DMS79 (cell line): ENCODE data around the gene HLA-B.
A peak's percentile ranks its signal among the peaks of the same experiment; 100 is the strongest.
"Not testable (repeated sequence)": the region's sequence is repeated elsewhere in the genome, so short reads cannot be mapped to it uniquely, and the experiment has no call there.

Source experiments
- DNase-seq: peaks from one replicate; lab custom pipeline; 2025; lab: John Stamatoyannopoulos, UW

Gene HLA-B

DNA sequence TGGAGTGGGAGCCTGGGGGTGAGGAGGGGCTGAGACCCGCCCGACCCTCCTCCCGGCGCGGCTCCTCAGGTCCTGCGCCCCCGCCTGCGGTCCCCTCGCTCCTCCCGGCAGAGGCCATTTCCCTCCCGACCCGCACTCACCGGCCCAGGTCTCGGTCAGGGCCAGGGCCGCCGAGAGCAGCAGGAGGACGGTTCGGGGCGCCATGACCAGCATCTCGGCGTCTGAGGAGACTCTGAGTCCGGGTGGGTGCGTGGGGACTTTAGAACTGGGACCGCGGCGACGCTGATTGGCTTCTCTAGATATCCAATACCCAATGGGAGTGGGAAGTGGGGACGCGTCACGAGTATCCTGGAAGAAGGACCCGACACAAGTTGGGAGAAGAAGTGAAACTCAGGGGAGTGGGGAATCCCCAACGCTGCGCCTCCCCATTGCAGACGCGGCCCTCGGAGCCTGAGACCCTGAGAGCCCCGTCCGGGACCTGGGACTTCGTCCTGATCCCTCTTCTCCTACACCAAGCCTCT is at the start of gene HLA-B:
HLA-B (minus strand) TSS at position 234 of the 521 bp plus-strand sequence; CDS start at position 213, 21 bp downstream.
- DNase-seq = peak; percentile 39

DNA sequence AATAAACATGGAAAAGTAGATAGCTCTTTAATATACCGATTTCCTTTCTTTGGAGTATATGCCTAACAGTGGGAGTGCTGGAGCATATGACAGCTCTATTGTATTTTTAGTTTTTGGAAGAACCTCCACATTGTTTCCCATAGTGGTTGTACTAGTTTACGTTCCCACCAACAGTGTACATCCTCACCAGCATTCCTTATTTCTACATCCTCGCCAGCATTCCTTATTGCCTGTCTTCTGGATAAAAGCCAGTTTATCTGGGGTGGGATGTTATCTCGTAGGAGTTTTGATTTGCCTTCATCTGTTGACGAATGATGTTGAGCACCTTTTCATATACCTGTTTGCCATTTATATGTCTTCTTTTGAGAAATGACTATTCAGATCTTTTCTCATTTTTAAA is 49.0 kb upstream of the HLA-B start:
- DNase-seq = no peak

DNA sequence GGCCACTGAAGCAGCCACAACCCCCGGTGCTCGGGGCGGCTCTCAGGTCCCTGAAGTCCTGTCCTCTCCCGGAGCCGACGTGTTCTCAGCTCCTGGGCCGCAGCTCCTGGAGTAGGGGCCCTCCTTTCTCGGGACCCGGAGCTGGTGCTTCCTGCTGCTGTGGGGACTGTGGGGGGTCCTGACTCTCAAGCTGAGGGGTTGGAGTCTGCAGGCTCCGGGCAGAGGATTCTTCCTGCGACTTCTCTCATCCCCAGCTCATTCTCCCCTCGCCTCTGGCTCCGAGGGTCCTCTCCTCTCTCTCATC is 47.0 kb upstream of the HLA-B start:
- DNase-seq = not testable (repeated sequence)

DNA sequence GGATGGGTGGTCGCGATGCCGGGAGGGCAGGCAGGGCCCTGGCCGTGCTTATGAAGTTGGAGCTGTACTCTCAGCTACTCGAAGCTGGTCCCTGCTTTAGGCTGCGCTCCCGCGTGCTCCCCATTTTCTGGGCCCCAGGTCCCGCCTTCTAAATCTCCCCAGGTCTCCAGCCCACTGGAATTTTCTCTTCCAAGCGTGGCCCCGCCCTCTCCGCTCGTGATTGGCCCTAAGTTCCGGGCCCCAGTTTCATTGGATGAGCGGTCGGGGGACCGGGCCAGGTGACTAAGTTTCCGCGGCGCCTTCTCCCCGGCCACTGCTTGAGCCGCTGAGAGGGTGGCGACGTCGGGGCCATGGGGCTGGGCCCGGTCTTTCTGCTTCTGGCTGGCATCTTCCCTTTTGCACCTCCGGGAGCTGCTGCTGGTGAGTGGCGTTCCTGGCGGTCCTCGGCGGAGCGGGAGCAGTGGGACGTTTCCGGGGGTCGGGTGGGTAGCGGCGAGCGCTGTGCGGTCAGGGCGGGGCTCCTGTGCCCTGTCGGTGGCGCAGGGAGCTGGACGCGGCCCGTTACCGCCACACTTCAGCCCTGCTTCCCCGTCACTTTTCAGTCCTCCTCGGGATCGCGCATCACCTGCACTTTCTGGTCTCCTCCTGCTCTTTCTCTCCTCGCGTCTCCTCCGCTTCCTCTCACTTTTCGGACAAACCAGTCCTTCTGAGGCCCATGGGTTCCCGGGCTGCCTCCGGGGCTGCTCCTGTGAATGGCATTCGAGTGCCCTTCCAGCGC is 46.5 kb upstream of the HLA-B start, which contains the start of gene MICA:
MICA (plus strand) TSS at position 313 of the 778 bp plus-strand sequence; CDS start at position 351, 38 bp downstream.
- peak; percentile 28 for DNase-seq

DNA sequence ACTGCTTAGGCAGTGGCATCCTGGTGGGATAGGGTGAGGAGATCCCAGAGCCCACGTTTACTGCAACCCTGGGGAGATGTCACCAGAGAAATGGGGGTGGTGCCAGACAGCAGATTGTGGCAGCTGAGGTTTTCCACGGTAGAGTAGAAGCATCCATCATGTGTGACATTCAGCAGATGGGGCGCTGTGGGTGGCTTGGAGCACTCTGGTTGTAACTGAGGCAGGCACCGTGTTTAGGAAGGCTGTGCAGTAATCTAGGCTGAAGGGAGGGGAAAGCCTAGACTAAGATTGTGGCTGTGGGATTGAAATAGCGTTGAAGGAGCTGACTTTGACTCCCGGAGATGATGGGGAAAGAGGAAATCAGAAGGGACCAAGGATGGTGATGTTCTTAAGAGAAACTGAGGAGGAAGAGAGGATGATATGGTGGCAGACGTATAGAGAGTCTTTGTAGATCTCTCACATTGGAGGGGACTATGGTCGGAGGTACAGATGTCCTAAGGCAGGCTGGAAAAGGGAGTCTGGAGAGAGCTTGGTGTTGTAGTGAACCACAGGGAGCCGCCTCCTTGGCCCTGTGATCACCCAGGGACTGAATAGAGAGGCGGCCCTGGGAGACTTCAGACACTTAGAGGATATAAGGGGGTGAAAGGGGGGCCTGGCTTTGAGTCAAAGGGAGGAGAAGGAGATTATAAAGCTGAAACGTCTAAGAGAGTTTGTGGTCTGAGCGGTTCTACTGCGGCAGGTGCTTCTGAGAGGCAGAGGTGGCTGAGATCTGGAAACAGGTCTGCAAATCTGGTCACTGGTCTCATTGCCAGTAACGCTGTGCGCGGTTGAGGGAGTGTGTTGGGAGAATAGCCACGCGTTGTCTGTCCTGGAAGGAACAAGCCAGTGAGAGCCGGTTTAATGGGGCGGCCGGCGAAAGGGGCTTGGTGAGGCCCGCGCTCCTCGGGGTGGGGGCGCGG is 45.6 kb upstream of the HLA-B start:
- DNase-seq = no peak

DNA sequence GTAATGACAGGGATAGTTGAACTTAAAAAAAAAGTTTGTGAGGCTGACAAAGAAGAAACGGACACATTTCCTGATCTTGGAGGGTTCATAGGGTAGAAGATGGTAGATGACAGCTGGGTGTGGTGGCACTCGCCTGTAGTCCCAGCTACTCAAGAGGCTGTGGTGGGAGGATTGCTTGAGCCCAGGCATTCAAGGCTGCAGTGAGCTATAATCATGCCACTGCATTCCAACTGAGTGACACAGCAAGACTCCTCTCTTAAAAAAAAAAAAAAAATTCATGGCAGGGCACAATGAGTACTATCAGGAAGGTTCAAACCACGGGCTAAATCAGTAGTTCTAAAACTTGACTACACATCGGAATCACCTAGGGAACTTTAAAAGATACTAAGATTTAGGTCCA is 44.4 kb upstream of the HLA-B start:
- DNase-seq = no peak

DNA sequence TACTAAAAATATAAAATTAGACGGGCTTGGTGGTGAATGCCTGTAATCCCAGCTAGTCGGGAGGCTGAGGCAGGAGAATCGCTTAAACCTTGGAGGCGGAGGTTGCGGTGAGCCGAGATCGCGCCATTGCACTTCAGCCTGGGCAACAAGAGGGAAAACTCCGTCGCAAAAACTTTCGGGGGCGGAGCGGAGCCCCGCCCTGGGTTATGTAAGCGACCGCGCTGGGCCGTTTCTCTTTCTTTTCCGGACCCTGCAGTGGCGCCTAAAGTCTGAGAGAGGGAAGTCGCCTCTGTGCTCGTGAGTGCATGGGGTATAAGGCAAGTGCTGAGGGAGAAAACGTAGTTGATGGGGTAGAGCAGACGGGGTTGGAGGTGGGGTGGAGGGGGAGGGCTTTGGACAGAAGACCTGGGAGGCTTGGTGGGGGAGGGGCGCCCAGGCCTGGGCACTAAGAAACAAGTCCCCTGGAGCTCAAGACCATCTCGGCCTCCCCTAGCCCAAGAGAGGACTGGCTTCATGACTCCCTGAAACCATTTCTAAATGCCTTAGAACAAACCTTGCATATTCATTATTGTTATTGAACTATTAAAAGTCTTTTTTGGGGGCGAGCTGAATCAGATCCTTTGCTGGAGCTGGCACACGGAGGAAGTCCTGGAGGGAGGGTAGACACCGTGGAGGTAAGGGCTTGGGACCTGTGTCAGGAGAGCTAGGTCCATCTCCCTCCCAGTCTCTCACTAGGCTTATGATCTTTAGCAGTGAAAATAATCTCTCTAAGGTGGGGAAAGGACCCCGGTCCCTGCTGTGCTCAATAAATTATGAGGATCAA is 43.7 kb upstream of the HLA-B start:
- no peak for DNase-seq

DNA sequence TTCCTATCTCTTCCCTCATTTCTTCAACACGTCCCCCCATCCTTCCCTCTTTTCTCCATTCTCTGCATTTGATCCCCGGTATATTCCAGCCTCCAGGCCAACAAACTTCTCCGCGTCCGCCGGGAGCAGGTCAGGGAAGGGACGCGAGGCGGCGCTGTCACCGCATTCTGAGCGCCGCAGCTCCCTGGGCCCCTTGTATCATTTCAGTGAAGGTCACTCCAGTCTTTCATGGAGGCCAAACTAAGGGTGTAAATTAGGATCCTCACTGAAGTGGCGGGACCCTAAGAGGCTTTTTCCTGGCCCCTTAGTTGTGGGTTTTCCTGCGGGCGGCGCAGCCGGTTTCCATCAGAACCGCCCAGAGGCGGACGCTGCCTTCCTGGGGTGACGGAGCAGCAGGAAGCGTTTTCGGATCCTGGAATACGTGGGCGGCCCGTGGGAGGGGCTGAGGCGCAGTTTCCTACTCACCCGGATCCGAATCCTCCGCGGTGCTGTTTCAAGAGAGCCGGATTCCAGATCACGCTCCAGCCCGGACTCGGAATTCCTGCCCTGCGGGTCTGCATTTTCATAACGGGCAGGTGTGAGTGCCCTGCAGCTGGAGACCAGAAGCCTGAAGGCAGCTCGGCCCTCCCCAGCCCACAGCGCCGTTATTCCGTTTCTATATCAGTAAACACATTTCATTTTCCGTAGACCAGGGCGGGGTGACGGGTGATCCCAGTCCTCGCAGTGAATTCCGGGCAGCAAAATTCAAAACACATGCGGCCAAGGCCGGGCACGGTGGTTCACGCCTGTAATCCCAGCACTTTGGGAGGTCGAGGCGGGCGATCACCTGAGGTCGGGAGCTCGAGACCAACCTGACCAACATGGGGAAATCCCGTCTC is 42.8 kb upstream of the HLA-B start:
- peak; percentile 24 for DNase-seq

DNA sequence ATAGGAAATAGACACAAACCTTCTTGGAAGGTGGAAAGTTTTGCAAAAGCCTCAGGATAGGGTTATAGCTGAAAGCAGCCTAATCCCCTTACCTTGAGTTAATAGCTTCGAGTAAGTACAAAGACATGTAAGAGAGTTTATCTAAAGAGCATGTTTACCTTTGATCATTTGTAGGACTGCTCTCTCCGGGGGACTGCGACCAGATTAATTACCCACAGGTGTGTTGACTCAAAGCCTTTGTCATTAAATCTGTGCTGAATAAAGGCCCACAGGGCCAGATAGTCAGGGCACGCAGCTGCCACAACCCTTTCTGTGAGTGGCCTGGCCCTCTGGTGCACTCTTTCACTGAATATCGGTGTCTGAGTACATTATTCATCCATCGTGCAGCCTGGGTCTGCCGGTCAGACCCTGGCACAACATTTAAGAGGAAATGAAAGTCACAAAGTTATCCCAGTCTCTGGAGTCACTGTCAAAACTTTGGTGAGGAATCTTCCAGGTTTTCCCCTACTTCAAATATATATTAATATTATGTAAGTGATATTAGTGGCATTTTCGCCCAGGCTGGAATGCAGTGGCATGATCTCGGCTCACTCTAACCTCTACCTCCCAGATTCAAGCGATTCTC is 41.0 kb upstream of the HLA-B start:
- DNase-seq = no peak

DNA sequence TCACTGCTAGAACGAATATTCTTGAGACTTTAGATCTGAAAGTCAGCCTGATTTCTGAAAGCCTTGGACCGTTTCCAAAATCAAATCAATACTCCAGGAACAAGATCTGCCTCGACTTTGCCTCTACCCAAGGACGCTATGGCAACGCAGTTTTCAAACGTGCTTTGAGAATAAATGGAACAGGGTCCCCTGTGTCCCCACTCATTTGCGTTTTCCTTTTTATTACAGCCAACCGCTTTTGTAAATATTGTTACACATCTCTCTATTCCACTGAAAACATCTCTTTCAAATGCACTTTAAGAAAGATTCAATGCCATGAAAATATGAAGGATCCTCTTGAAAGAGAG is 40.1 kb upstream of the HLA-B start:
- DNase-seq = not testable (repeated sequence)

DNA sequence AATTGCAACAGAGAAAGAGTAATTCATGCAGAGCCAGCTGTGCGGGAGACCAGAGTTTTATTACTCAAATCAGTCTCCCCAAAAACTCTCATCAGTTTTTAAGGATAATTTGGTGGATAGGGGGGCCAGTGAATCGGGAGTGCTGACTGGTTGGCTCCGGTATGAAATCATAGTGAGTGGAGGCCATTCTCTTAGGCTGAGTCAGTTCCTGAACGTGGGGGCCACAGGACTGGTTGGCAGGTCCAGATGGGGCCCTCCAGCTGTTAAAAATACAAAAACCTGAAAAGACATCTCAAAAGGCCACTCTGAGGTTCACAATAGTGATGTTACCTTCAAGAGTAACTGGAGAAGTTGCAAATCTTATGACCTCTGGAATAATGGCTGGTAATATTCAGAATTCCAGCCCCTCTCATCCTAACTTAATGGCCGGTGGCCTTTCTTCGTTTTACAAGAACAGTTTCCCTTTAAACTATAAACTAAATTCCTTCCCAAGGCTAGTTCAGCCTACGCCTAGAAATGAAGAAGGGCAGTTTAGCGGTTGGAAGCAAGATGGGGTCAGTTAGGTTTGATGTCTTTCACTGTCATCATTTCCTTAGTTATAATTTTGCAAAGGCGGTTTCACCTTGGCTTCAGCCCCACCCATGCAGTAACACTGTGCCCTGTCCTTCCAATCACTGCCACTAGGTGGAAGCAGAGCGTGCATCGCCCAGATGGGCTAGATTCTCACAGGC is 39.6 kb upstream of the HLA-B start:
- DNase-seq = peak; percentile 51

DNA sequence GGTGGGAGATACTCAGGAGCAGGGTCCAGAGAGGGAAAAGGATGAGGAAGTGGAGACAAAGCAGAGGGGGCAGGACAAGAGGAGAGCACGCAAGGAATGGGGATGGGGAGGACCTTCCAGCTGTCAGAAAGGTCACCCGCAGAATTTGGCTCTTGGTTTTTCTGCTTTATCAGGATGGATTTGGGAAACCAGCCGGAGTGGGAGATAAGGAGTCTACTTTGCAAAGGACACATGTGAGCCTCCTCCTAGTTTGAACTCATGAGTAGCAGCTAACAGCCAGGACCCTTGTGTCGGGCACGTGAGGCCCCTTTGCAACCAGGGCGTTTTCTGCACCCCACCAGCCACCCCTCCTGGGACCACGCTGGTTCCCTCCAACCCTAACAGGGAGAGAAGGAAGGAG is 38.9 kb upstream of the HLA-B start:
- no peak for DNase-seq

DNA sequence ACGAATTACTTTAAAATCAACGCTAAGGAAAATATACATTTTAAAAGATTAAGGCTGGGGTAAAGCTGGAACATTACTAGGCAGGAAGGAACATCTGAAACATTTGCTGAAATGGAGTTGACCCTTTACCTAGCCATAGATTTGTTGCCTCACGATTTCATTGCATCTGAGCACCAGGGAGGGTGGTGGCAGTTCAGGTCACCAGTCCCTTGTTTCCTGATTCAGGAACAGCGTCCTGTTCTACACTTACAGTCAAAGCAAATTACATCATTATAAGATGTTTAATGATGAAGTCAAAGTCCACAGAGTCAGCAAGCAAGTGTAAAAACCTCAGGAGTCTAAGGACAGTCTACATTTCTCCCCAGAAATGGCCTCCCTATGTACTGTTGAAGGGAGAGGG is 37.4 kb upstream of the HLA-B start:
- no peak for DNase-seq

DNA sequence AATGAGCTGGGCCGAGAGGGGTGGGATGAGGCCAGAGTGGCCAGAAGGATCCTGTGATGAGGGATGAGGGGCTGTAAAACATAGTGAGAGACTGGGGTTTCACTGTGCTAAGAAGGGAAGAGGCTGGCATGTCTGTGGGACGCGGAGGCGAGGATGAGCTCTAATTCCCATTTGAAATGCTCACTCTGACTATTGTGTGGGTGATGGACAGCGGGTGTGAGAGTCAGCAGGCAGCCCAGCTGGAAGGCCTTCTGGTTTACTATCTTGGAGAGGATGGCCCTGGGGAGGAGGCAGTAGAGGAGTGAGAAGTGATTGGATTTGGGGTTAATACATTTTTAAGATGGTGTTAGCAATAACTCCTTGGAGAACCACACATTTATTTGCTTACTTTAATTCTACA is 37.0 kb upstream of the HLA-B start:
- no peak for DNase-seq

DNA sequence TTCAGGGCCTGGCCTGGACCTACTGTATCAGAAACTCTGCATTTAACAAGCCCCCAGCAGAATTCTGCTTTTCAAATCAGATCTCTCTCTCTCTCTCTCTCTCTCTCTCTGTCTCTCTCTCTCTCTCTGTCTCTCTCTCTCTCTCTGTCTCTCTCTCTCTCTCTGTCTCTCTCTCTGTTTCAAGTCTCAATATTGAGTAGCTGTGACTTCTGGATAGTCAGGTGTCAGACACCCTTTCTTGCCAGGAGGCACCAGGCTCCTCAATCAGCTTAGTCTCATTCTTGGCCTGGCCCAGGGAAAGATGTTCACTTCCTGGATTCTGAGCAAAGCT is 32.8 kb upstream of the HLA-B start:
- not testable (repeated sequence) for DNase-seq

DNA sequence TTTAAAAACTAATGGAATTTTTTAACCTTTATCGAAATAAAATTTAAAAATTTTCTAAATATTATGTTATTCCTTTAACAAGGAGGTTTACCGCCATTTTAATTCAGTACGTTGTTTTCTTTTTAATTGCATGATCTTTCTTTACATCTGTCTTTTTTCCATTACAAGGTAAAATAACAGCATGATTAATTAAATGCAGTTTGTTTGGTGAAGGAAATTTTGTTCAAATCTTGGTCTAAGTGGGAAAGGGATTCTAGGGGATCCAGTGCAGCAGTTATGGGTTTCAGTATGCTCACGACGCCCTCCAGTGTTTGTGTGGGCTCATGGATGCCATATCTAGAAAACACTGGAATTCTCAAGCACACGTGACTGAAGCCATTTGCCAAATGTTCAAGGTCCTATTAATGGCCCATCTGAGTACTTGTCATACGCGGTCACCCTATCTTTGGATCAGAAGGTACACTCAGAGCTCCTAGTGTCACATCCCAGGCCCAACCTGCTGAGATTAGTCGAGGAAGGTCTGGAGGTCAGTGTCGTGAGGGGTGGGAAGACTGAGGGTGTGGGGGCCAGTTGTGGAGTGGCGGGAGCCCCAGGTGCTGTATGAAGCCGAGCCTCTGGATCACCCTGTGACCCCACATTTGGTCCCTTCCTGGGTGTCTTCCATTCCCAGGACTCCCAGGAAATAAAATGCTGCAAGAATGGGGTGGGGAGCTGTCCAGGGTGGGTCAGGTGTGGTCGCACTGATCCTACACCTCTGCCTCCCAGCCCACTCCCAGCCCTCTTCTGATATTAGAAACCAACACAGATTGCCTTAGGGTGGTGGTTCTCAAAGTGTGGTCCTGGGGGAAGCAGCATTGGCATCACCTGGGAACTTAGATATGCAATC is 32.2 kb upstream of the HLA-B start:
- DNase-seq = not testable (repeated sequence)

DNA sequence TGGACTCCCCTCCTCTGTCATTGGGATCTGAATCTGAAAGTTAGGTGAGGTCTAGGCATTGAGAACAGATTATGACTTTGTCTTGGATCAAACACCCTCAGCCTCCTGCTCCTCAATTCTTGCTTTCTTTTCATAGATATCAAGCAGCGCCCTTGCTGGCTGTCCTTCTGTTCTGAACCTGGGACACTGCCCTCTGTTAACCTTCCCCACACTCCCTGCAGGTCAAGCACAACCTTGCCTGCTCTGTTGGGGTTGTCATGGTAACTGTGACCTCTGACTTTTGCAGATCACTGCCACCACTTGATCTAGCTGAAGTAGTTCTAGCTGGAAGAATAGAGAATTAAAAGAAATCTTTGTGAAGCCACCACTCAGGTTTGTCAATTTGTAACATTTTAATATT is 30.0 kb upstream of the HLA-B start:
- no peak for DNase-seq

DNA sequence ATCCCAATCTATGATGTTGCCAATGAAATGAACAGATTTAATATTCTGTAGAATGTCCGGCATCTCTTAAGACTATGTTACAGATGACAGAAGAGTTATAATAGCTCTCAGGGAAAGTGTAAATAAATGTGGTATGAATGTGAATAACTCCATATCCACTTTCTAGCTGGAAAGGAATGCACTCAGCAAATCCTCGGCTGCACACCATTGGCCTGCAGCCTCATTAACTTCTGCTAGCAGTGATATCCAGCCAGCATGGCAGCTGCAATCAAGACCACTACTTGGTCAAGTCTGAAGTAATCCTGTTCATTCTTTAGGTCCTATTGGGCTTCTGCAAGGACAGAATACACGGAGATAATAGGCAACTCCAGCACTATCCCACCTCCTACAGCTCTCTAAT is 29.1 kb upstream of the HLA-B start:
- no peak for DNase-seq

DNA sequence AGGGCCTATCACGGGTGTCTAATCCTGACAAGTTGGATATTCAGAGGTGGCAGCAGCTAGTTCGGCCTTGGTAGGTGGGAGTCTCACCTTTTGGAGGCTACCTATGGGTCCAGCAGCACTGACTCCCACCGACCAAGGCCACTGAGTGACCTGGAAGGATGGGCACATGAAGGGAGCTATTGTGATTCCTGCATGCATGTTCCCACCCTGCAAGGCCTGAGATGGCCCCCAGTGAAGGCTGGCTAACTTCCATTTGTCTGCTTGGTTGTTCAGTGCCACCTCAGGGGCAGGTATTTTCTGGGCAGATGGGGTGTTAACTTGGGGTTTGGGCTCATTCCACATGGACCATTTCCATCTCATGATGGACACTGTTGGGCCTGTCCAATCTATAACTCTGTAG is 28.1 kb upstream of the HLA-B start:
- DNase-seq = no peak
